ENCODE data around the gene ENTPD7. TPM values are rescaled to one million over a fixed set of nuclear protein-coding genes. Genes with fewer than 3 reads are reported as not detected.

The ENTPD7 gene, protein sequence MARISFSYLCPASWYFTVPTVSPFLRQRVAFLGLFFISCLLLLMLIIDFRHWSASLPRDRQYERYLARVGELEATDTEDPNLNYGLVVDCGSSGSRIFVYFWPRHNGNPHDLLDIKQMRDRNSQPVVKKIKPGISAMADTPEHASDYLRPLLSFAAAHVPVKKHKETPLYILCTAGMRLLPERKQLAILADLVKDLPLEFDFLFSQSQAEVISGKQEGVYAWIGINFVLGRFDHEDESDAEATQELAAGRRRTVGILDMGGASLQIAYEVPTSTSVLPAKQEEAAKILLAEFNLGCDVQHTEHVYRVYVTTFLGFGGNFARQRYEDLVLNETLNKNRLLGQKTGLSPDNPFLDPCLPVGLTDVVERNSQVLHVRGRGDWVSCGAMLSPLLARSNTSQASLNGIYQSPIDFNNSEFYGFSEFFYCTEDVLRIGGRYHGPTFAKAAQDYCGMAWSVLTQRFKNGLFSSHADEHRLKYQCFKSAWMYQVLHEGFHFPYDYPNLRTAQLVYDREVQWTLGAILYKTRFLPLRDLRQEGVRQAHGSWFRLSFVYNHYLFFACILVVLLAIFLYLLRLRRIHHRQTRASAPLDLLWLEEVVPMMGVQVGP
- 43.1 and 75.7 TPM in 2 replicates for total RNA-seq

GRCh38 chr10:99659031-99659867 lies at the start of gene ENTPD7:
Gene ENTPD7 (plus strand): TSS chr10:99659509. CDS start chr10:99659957, 448 bp downstream.

DNA sequence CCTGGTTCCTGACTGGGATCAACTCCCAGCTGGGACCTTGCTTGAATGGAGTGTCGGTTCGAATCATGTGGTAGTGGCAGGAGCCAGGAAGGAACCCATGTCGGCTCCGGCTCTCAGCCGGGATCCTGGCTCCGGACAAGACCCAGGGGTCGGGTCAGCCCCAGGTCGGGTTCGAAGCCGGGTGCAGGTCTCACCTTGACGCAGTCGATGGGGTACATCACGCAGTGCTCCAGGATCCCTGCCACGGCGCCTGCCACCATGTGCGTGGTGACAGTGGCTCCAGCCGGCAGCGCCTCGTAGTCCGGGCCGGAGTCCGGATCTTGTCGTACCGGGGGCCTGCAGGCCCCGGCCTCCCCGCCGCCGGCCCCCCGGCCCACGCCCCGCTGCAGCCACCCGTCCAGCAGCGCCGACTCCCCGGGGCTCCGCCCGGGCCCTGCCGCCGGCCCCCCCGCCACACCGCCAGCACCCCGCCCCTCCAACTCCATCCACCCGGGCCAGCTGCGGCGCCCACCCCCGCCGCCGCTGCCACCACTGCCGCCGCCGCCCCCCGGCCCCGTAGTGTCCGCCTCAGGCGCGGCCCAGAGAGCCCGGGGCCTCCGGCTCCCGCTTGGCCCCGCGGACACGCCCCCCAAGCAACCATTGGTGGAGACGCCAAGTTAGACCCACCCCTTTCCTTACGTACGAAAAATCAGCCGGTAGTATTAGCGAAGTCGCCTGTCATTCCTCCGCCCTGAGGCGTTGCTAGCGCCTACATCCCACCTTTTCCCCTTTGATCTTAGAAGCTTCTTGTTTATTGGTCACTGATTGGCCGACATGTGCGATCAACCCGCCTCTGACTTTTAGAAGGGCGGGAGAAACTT lies 39.2 kb upstream of the ENTPD7 start, which contains the start of gene SLC25A28:
Gene SLC25A28, minus strand, starts transcription at position 589 of the 860 bp plus-strand sequence. Its CDS starts 104 bp downstream, at position 485.

GRCh38 chr10:99732033-99732842 lies 72.9 kb downstream of the ENTPD7 start, which contains the start of the genes COX15 and CUTC:
Gene COX15 (minus strand): TSS chr10:99732127. CDS start chr10:99732049, 78 bp downstream.
Gene CUTC (plus strand): TSS chr10:99732234. CDS start chr10:99732349, 115 bp downstream.

Small RNA genes within 50 kb of the gene (small RNA-seq; reads per million reads assigned to genes)
- gene AL133353.1 (ENCODE audit: low replicate concordance), result not detected

Other genes starting within 250 kb of the ENTPD7 start
- 36.5 and 123 TPM in 2 replicates for gene GOT1, start 228.9 kb upstream of the ENTPD7 start, total RNA-seq
- not detected in 2 replicates for gene NKX2-3, start 126.6 kb upstream of the ENTPD7 start, total RNA-seq
- gene SLC25A28, start 39.1 kb upstream of the ENTPD7 start, total RNA-seq, result 16.4 and 18.2 TPM in 2 replicates
- gene COX15, start 72.6 kb downstream of the ENTPD7 start, total RNA-seq, result 33.7 and 39.7 TPM in 2 replicates
- gene CUTC, start 72.7 kb downstream of the ENTPD7 start, total RNA-seq, result 8.5 and 12.2 TPM in 2 replicates
- gene ABCC2, start 123.1 kb downstream of the ENTPD7 start, total RNA-seq, result 0.22 and 1.0 TPM in 2 replicates